Measurements from ENCODE around the gene GABRR2.

DNA sequence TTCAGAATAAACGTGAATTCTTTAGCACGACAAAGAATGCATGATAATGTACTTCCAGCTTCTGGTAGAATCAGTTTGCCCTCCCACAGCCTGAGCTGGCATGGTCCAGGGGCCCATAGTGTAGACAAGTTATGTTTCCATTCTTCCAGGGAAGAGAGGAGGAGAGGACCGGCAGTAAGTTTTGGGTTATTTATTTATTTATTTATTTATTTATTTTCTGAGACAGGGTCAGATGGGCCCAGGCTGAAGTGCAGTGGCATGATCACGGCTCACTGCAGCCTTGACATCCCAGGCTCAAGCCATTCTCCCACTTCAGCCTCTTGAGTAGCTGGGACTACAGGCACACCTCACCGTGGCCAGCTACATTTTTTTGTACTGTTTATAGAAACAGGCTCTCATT is 102.6 kb downstream of the GABRR2 start:
- TF ChIP-seq ESRRG (CRISPR knock-in tag; IDR thresholded peaks at IDR 0.05): no peak
- TF ChIP-seq ZFP3 (CRISPR knock-in tag; IDR thresholded peaks at IDR 0.05): no peak
